IMR-90 (cell line): ENCODE data around the gene FBN1. TPM values are rescaled to one million over a fixed set of nuclear protein-coding genes. Genes with fewer than 3 reads are reported as not detected.

Source experiments
- ATAC-seq: fragments of 200-7000 bp; cut with Tn5 transposase; 2 replicates; pipeline ENCODE4 v1.9.1; 2020; ENCODE audit warnings: low read depth, mild to moderate bottlenecking, moderate library complexity
- BruUV-seq: library from RNA; stranded (reverse); fragments of 400-500 nt; replicated peaks from 2 replicates; lab custom pipeline; 2021; lab: Mats Ljungman, UMichigan
- CTCF ChIA-PET: fragments of 300-600 bp; formaldehyde crosslinking; extraction: SDS; loops from one replicate; lab custom pipeline; 2021; ENCODE audit warnings: antibody characterized with exemption; lab: Yijun Ruan, JAX
- POLR2A ChIA-PET: fragments of 300-600 bp; sonication (Branson Sonifier 250); formaldehyde crosslinking; loops from one replicate; lab custom pipeline; 2022; ENCODE audit warnings: antibody characterized with exemption; ENCODE audit not compliant: unreplicated experiment; lab: Charles Lee
- DNase-seq: peaks from one replicate; pipeline ENCODE4 v3.0.0; 2013
- H2AFZ ChIP-seq: replicated peaks from 2 replicates; pipeline ENCODE3; 2013; ENCODE audit warnings: low read length, mild to moderate bottlenecking; ENCODE audit not compliant: poor library complexity
- H2AK5ac ChIP-seq: 2 replicates; pipeline ENCODE4 v1.6.1; 2013; ENCODE audit warnings: low read depth, low read length, inconsistent platforms
- H2AK9ac ChIP-seq: replicated peaks from 2 replicates; pipeline ENCODE3; 2013; ENCODE audit warnings: mild to moderate bottlenecking, low read depth, low read length, moderate library complexity; ENCODE audit not compliant: poor library complexity
- H2BK120ac ChIP-seq: 2 replicates; pipeline ENCODE4 v1.6.1; 2013; ENCODE audit warnings: low read depth, low read length, inconsistent platforms
- H2BK15ac ChIP-seq: 3 replicates; pipeline ENCODE4 v1.6.1; 2013; ENCODE audit warnings: low read depth, low read length, inconsistent platforms
- H2BK20ac ChIP-seq: 2 replicates; pipeline ENCODE4 v1.6.1; 2013; ENCODE audit warnings: low read depth, mild to moderate bottlenecking, inconsistent platforms, low read length, moderate library complexity
- H2BK5ac ChIP-seq: 2 replicates; pipeline ENCODE4 v1.6.1; 2013; ENCODE audit warnings: mild to moderate bottlenecking, low read depth, low read length, inconsistent platforms; ENCODE audit not compliant: poor library complexity, severe bottlenecking
- H3K14ac ChIP-seq: replicated peaks from 2 replicates; pipeline ENCODE4 v1.6.1; 2013; ENCODE audit warnings: low read depth, low read length, inconsistent platforms
- H3K18ac ChIP-seq: 2 replicates; pipeline ENCODE4 v1.6.1; 2013; ENCODE audit warnings: low read depth, low read length, control low read depth
- H3K23ac ChIP-seq: 2 replicates; pipeline ENCODE4 v1.6.1; 2013; ENCODE audit warnings: low read depth, low read length, inconsistent platforms
- H3K27ac ChIP-seq: 2 replicates; pipeline ENCODE4 v1.5.1; 2013; ENCODE audit warnings: mild to moderate bottlenecking, control low read depth, low read length; ENCODE audit not compliant: insufficient read depth
- H3K27me3 ChIP-seq: 2 replicates; pipeline ENCODE4 v1.6.1; 2013; ENCODE audit warnings: low read length; ENCODE audit not compliant: control insufficient read depth, insufficient read depth
- H3K36me3 ChIP-seq: 2 replicates; pipeline ENCODE4 v1.6.1; 2013; ENCODE audit warnings: low read length, mixed read lengths; ENCODE audit not compliant: control insufficient read depth, insufficient read depth
- H3K4ac ChIP-seq: 2 replicates; pipeline ENCODE4 v1.6.1; 2013; ENCODE audit warnings: low read depth, low read length, inconsistent platforms
- H3K4me1 ChIP-seq: 2 replicates; pipeline ENCODE4 v1.6.1; 2013; ENCODE audit warnings: low read length, mixed read lengths; ENCODE audit not compliant: control insufficient read depth, insufficient read depth
- H3K4me2 ChIP-seq: 2 replicates; pipeline ENCODE4 v1.6.1; 2013; ENCODE audit warnings: low read depth, mild to moderate bottlenecking, control low read depth, low read length, moderate library complexity
- H3K4me3 ChIP-seq: 2 replicates; pipeline ENCODE4 v1.5.1; 2013; ENCODE audit warnings: low read depth, mild to moderate bottlenecking, control low read depth, low read length, moderate library complexity; ENCODE audit not compliant: insufficient read depth
- H3K56ac ChIP-seq: 2 replicates; pipeline ENCODE4 v1.6.1; 2013; ENCODE audit warnings: low read length, inconsistent platforms; ENCODE audit not compliant: insufficient read depth; ENCODE audit errors: extremely low read depth
- H3K79me1 ChIP-seq, 2 experiments: 2 replicates each; pipeline ENCODE4 v1.6.1; 2013; ENCODE audit warnings: low read length in 2 of 2, inconsistent platforms in 1 of 2, low read depth in 1 of 2
- H3K9ac ChIP-seq: 2 replicates; pipeline ENCODE4 v1.6.1; 2013; ENCODE audit warnings: low read depth, low read length, control low read depth
- H3K9me1 ChIP-seq: 2 replicates; pipeline ENCODE4 v1.6.1; 2013; ENCODE audit warnings: low read length, inconsistent platforms; ENCODE audit not compliant: insufficient read depth
- H3K9me3 ChIP-seq: 2 replicates; pipeline ENCODE4 v1.6.1; 2013; ENCODE audit warnings: low read length; ENCODE audit not compliant: control insufficient read depth, insufficient read depth
- H4K20me1 ChIP-seq: 2 replicates; pipeline ENCODE4 v1.6.1; 2013; ENCODE audit warnings: low read length, inconsistent platforms; ENCODE audit not compliant: insufficient read depth
- H4K5ac ChIP-seq: 2 replicates; pipeline ENCODE4 v1.6.1; 2013; ENCODE audit warnings: mild to moderate bottlenecking, low read depth, low read length, control low read depth
- H4K8ac ChIP-seq, 2 experiments: 2 replicates each; pipeline ENCODE4 v1.6.1; 2013; ENCODE audit warnings: low read depth in 2 of 2, low read length in 2 of 2, control low read depth in 1 of 2, inconsistent platforms in 1 of 2
- H4K91ac ChIP-seq: 2 replicates; pipeline ENCODE4 v1.6.1; 2013; ENCODE audit warnings: low read depth, low read length, inconsistent platforms; ENCODE audit not compliant: insufficient read depth
- BHLHE40 ChIP-seq: fragments of 150-350 bp; IDR thresholded peaks from 2 replicates; pipeline ENCODE4 v1.6.1; 2016; ENCODE audit warnings: mild to moderate bottlenecking, low read depth, low read length
- CEBPB ChIP-seq: IDR thresholded peaks from 2 replicates; pipeline ENCODE4 v1.6.1; 2012; ENCODE audit warnings: low read depth, low read length, improper control_type of control experiment
- FOS ChIP-seq: fragments of 150-350 bp; IDR thresholded peaks from 2 replicates; pipeline ENCODE4 v1.6.1; 2016; ENCODE audit warnings: low read depth, low read length
- POLR2A ChIP-seq: IDR thresholded peaks from 2 replicates; pipeline ENCODE4 v1.6.1; 2012; ENCODE audit warnings: mild to moderate bottlenecking, low read depth, low read length
- WGBS, 2 experiments: methylation state at CpG; one replicate each; pipeline versions ENCODE4 v1.1.5 to v1.1.7; 2013; ENCODE audit warnings: missing lambda C conversion rate in 2 of 2; ENCODE audit not compliant: insufficient read length in 1 of 2; ENCODE audit errors: extremely low coverage in 2 of 2; 5-methylcytosine and 5-hydroxymethylcytosine counted together
- dilution Hi-C: fragments of 300-500 bp; cut with HindIII; formaldehyde crosslinking; loops from one replicate; pipeline ENCODE4 v1.14.3; 2018; ENCODE audit warnings: low sequenced_read_pairs; ENCODE audit not compliant: unreplicated experiment
- in situ Hi-C: fragments of 300-500 bp; cut with MboI; formaldehyde crosslinking; loops from 3 replicates; pipeline ENCODE4 v1.14.3; 2019; ENCODE audit warnings: low sequenced_read_pairs, inconsistent platforms, mixed read lengths
- intact Hi-C: fragments of 100-400 bp; cut with micrococcal nuclease; formaldehyde crosslinking; loops from 2 replicates; pipeline ENCODE4 v1.10.0; 2022
- polyA plus RNA-seq, 3 experiments: library from polyadenylated mRNA; depleted of rRNA; stranded (reverse); fragments of >200 nt; gene quantifications; 2 replicates each; pipeline ENCODE4 v1.2.3, GENCODE V29; 2012; ENCODE audit warnings: low replicate concordance in 1 of 3
- total RNA-seq: library from RNA; depleted of rRNA; stranded (reverse); fragments of >200 nt; gene quantifications from 2 replicates; pipeline ENCODE4 v1.2.3, GENCODE V29; 2012

Gene FBN1
- total and polyA plus RNA-seq, 2 of the 4 experiments (the other 2 are of a cell fraction) = 134 to 283 TPM

DNA sequence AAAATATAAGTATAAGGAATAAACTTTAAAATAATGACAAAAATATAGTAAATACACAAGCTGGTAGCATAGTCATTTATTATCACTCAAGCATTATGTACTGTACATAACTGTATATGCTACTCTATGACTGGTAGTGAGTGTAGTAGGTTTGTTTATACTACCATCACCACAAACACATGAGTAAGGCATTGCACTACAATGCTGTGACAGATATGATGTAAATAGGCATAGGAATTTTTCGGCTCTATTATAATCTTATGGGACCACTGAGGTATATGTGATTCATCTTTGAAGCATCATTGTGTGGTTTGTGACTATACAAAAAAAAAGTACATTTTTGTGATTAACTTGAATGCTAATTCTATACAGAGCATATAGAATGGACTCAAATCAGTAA is 35.3 kb upstream of the FBN1 start:
- H3K79me1 ChIP-seq = no peaks in the 10 kb centered on the region; a peak in 1 of 4 replicates
- no peak overlapping the region for H2BK15ac ChIP-seq
- H3K27ac ChIP-seq = no peak overlapping the region
- dilution Hi-C loops (no loop called here), intact Hi-C loops (no loop called here), in situ Hi-C loops (no loop called here)
- no peaks in the 10 kb centered on the region for H3K36me3 ChIP-seq
- H3K4me1 ChIP-seq = peaks cover 7% of the 10 kb centered on the region
- H4K91ac ChIP-seq = no peak overlapping the region
- H3K23ac ChIP-seq = no peak overlapping the region
- H4K8ac ChIP-seq = no peak overlapping the region
- H2BK5ac ChIP-seq = peak overlapping the region; percentile 98
- H2AFZ ChIP-seq = no peak overlapping the region
- no peak overlapping the region for H2BK20ac ChIP-seq
- CTCF ChIA-PET = interaction anchor here (0.7 to 1.2 kb wide), 2 partner anchors 9 to 13 kb away, joined by 3 read pairs; no protein-coding TSS in a partner anchor
- H3K4me2 ChIP-seq = no peak overlapping the region; the same call in 1 of the 2 replicates
- peak overlapping the region; percentile 93; the same call in 1 of the 2 replicates for H3K4ac ChIP-seq
- H4K5ac ChIP-seq = no peak overlapping the region
- H3K9me3 ChIP-seq = no peaks in the 10 kb centered on the region
- WGBS, 2 experiments = no CpG with 5 or more reads among the region's 1 CpG
- peaks cover 20% of the 10 kb centered on the region for H3K9me1 ChIP-seq
- H3K18ac ChIP-seq = no peak overlapping the region
- TF ChIP-seq BHLHE40 (peak; percentile 54; the same call in 1 of the 2 replicates), FOS (peak; percentile 90), CEBPB (peak; percentile 90), POLR2A (no peak)
- peak; percentile 97 for DNase-seq
- no peak overlapping the region for H3K9ac ChIP-seq
- H3K14ac ChIP-seq = peak overlapping the region; percentile 73; the same call in 1 of the 2 replicates
- H4K20me1 ChIP-seq = no peaks in the 10 kb centered on the region
- H2AK5ac ChIP-seq = no peak overlapping the region
- H2AK9ac ChIP-seq = no peak overlapping the region
- no TSS peak for BruUV-seq
- H3K4me3 ChIP-seq = no peak overlapping the region
- POLR2A ChIA-PET = no interaction called here
- peak; percentile 86 for ATAC-seq
- 0 out of 2 replicates have a peak overlapping the region, but pooled peaks have one; percentile 91 for H2BK120ac ChIP-seq
- no peak overlapping the region for H3K56ac ChIP-seq
- H3K27me3 ChIP-seq = no peaks in the 10 kb centered on the region
